Activated B cell treated with CpG ODN at 0.5 μM for 24 hours (primary cell): ENCODE results near the gene GAB1. TPM values are rescaled to one million over a fixed set of nuclear protein-coding genes. Genes with fewer than 3 reads are reported as not detected.

Experiments used
- ATAC-seq: fragments of 200-7000 bp; cut with Tn5 transposase; one replicate; pipeline ENCODE4 v1.10.0; 2021; ENCODE audit warnings: low read depth, mild to moderate bottlenecking, moderate library complexity
- CTCF ChIA-PET: fragments of 350-600 bp; sonication (Branson Sonifier 250); formaldehyde crosslinking; loops from one replicate; lab custom pipeline; 2021; ENCODE audit warnings: antibody characterized with exemption; lab: Charles Lee
- POLR2A ChIA-PET: fragments of 350-600 bp; sonication (Branson Sonifier 250); formaldehyde crosslinking; loops from one replicate; lab custom pipeline; 2021; ENCODE audit warnings: antibody characterized with exemption; lab: Charles Lee
- DNase-seq: peaks from one replicate; pipeline ENCODE4 v3.0.0; 2022
- H3K27ac Mint-ChIP-seq: one replicate; pipeline ENCODE4 v1.8.0; 2020; ENCODE audit warnings: mixed read lengths
- H3K27me3 Mint-ChIP-seq: one replicate; pipeline ENCODE4 v1.8.0; 2021; ENCODE audit warnings: mixed read lengths
- H3K36me3 Mint-ChIP-seq: one replicate; pipeline ENCODE4 v1.8.0; 2021; ENCODE audit warnings: low read depth, mixed read lengths
- H3K4me1 Mint-ChIP-seq: one replicate; pipeline ENCODE4 v1.8.0; 2021; ENCODE audit warnings: mixed read lengths
- H3K4me3 Mint-ChIP-seq: one replicate; pipeline ENCODE4 v1.8.0; 2020; ENCODE audit warnings: mild to moderate bottlenecking, mixed read lengths
- H3K9me3 Mint-ChIP-seq: one replicate; pipeline ENCODE4 v1.8.0; 2020; ENCODE audit warnings: mixed read lengths
- CTCF ChIP-seq: fragments of 200-600 bp; IDR thresholded peaks from one replicate; pipeline ENCODE4 v1.8.0; 2022; ENCODE audit warnings: antibody characterized with exemption, mild to moderate bottlenecking
- intact Hi-C: fragments of 100-400 bp; cut with micrococcal nuclease; formaldehyde crosslinking; loops from one replicate; pipeline ENCODE4 v1.15.1; 2024
- total RNA-seq: library from RNA; stranded (reverse); gene quantifications from 2 replicates; pipeline ENCODE4 v1.2.3, GENCODE V29; 2022

GAB1 gene
- total RNA-seq, 1 donor from 2014 or later: 12.0 TPM

- DNase-seq: no peak
- Mint-ChIP-seq H3K27ac (no peak overlapping the region), H3K9me3 (no peaks in the 10 kb centered on the region), H3K4me3 (no peak overlapping the region), H3K36me3 (no peaks in the 10 kb centered on the region), H3K27me3 (no peaks in the 10 kb centered on the region), H3K4me1 (peaks cover 40% of the 10 kb centered on the region)
- POLR2A ChIA-PET: no interaction called here
- no peak for ATAC-seq
- intact Hi-C loops: no loop called here
- no peak for TF ChIP-seq CTCF
- CTCF ChIA-PET: interaction anchor here (1.3 kb wide), 1 partner anchor 16 kb away, joined by 5 read pairs; no protein-coding TSS in a partner anchor
Measured at GRCh38 chr4:143391895-143392294, 55.2 kb downstream of the GAB1 start.

- no peak overlapping the region for H3K27ac Mint-ChIP-seq
- intact Hi-C loops: no loop called here
- ChIA-PET POLR2A (interaction anchor here (0.7 kb wide), 1 partner anchor 9 kb away, joined by 5 read pairs; no protein-coding TSS in a partner anchor), CTCF (no interaction called here)
- no peak overlapping the region for H3K4me3 Mint-ChIP-seq
- DNase-seq: no peak
- no peaks in the 10 kb centered on the region for H3K36me3 Mint-ChIP-seq
- no peak for TF ChIP-seq CTCF
- H3K4me1 Mint-ChIP-seq: peaks cover 32% of the 10 kb centered on the region
- H3K9me3 Mint-ChIP-seq: no peaks in the 10 kb centered on the region
- H3K27me3 Mint-ChIP-seq: no peaks in the 10 kb centered on the region
- no peak for ATAC-seq
Measured at GRCh38 chr4:143393195-143393594, 56.5 kb downstream of the GAB1 start.

- ATAC-seq (no peak), DNase-seq (no peak)
- CTCF ChIA-PET: no interaction called here
- no peaks in the 10 kb centered on the region for H3K9me3 Mint-ChIP-seq
- H3K36me3 Mint-ChIP-seq: no peaks in the 10 kb centered on the region
- H3K27ac Mint-ChIP-seq: no peak overlapping the region
- H3K27me3 Mint-ChIP-seq: no peaks in the 10 kb centered on the region
- peaks cover 30% of the 10 kb centered on the region for H3K4me1 Mint-ChIP-seq
- intact Hi-C loops: no loop called here
- POLR2A ChIA-PET: no interaction called here
- TF ChIP-seq CTCF: no peak
- H3K4me3 Mint-ChIP-seq: no peak overlapping the region
Measured at GRCh38 chr4:143394739-143395453, 58.2 kb downstream of the GAB1 start.

- H3K36me3 Mint-ChIP-seq: no peaks in the 10 kb centered on the region
- CTCF ChIA-PET: interaction anchor here (1.5 to 1.7 kb wide), 2 partner anchors 12 to 20 kb away, joined by 4 to 7 read pairs; no protein-coding TSS in a partner anchor
Measured at GRCh38 chr4:143396695-143397094, 60.0 kb downstream of the GAB1 start.

More at GRCh38 chr4:143396695-143397094, 60.0 kb downstream of the GAB1 start:
- Mint-ChIP-seq H3K27ac (no peak overlapping the region), H3K4me3 (no peak overlapping the region), H3K9me3 (no peaks in the 10 kb centered on the region), H3K27me3 (no peaks in the 10 kb centered on the region), H3K4me1 (peaks cover 17% of the 10 kb centered on the region)
- intact Hi-C loops: no loop called here
- no peak for TF ChIP-seq CTCF
- DNase-seq (no peak), ATAC-seq (no peak)
- POLR2A ChIA-PET: no interaction called here
